ENCODE data around the gene COLEC11.
A peak's percentile ranks its signal among the peaks of the same experiment; 100 is the strongest.
"Not testable (repeated sequence)": the region's sequence is repeated elsewhere in the genome, so short reads cannot be mapped to it uniquely, and the experiment has no call there.

COLEC11 gene

DNA sequence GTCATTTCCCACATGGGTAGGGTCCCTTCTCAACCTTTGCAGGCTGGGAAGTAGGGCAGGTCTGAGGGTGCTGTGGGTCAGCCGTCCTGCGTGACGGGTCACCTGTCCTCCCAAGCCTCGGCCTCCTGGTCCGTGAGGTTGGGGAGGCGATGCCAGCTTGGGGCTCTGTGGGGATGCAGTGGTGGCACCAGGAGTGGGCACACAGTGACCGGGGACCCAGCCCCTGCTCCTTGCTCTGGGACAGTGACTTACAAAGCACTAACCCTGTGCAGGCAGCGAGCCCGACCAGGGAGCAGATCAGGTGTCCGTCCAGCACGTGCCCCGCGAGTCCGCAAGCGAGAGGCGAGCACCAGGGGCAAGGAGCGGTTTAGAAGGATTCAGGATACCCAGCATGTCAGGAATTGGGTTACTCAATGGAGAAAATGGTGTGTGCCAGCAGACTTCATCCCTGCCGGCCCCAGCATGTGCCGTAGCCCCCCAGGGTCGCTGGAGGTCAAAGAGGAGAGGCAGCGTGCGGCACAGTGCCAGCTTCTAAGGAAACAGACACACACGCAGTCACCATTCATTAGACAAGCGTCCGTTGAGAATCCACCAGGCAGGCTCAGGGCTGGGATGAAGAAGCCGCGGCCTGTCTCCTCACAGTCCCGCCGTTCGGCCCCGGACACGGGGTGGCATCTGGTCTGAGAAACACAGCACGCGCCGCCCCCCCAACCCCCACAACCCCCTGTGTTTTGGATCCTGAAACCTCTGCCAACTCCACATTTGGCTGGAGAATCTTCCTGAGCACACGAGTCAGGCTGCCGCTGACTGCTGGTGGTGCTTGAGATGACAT, 11.7 kb downstream of the COLEC11 start:
- DNase-seq = peak; percentile 27

- no peak for DNase-seq
Observed at GRCh38 chr2:3608373-3609278, 13.7 kb downstream of the COLEC11 start.

DNA sequence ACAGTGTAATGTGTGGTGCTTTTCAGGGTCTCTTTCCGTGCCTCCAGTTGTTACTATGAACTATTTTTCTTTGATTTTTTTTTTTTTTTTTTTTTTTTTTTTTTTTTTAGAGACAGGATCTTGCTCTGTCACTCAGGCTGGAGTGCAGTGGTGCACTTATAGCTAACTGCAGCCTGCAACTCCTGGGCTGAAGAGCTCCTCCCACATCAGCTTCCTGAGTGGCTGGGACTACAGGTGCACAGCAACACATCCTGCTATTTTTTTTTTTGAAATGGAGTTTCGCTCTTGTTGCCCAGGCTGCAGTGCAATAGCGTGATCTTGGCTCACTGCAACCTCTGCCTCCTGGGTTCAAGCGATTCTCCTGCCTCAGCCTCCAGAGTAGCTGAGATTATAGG, 14.4 kb downstream of the COLEC11 start:
- DNase-seq = peak; percentile 84

GRCh38 chr2:3610415-3610814, 15.5 kb downstream of the COLEC11 start:
- DNase-seq = no peak

GRCh38 chr2:3610881-3611505, 16.1 kb downstream of the COLEC11 start:
- no peak for DNase-seq

DNA sequence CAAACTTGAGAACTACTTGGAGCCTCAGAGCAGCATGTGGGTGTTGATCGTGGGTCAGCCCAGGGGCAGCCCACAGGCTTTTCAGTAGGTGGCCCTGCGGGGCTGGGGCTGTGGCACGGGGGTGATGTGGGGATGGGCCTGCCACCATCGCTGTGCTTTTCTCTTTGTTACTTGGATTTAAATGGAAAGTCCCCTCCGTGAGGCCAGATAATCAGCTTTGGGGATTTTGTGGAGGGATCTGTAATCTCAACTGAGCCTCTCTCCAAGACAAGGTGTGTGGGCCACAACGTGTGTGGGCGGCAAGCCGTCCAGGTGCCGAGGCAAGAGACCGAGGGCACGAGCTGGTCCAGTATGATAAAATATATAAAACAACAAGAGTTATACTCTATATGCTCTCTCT, 16.7 kb downstream of the COLEC11 start:
- DNase-seq = no peak

DNA sequence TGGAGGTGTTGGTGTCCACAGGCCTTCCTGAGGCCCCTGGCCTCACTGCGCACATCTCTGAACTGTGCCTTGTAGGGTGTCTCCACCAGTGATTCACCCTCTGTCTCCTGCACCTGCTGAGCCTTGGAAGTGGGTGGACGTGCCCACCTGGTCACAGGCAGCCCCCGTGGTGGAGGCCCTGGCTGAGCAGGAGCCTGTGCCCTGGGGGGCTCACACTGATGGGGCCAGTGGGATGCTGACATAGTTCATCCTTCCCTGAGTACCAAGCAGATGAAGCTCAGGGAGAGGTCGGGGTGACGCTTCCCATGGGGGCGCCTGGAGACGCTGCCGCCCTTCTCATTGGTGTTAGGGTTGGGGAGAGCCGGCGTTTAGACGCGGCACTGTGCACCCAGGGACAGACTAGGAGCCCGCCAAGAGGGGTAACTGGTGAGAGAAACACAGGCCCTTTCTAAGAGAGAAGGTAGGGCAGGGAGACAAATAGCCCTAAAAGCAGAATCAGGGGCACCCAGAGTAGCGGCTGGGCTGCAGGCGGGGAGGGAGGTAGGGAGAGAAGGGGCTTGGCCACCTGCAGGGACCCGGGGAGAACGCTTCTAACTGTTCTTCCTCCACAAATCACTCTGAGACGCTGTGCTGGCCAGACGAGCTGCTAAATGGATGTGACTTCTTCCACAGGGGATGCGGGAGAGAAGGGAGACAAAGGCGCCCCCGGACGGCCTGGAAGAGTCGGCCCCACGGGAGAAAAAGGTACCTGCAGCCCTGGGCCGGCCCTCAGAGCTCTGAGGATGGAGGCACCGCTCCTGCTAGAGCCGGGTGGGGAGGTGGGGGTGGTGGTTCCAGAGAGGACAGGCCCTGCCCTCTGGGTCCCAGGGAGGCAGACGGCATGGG, 18.0 kb downstream of the COLEC11 start:
- no peak for DNase-seq

GRCh38 chr2:3613524-3613905, 18.6 kb downstream of the COLEC11 start:
- DNase-seq = no peak

- DNase-seq = not testable (repeated sequence)
Observed at GRCh38 chr2:3614743-3615142, 19.8 kb downstream of the COLEC11 start.

DNA sequence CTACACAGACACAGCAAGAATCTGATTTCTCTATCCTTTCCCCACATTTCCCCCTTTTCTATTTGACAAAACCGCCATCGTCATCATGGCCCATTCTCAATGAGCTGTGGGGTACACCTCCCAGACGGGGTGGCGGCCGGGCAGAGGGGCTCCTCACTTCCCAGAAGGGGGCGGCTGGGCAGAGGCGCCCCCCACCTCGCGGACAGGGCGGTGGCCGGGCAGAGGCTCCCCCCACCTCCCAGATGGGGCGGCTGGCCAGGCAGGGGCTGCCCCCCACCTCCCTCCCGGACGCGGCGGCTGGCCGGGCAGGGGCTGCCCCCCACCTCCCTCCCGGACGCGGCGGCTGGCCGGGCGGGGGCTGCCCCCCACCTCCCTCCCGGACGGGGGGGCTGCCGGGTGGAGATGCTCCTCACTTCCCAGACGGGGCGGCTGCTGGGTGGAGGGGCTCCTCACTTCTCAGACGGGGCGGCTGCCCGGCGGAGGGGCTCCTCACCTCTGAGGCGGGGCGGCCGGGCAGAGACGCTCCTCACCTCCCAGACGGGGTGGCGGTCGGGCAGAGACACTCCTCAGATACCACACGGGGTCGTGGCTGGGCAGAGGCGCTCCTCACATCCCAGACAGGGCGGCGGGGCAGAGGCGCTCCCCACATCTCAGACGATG, 20.8 kb downstream of the COLEC11 start:
- DNase-seq = not testable (repeated sequence)

GRCh38 chr2:3616435-3617197, 21.7 kb downstream of the COLEC11 start:
- not testable (repeated sequence) for DNase-seq

GRCh38 chr2:3617198-3617890, 22.4 kb downstream of the COLEC11 start:
- DNase-seq = no peak

DNA sequence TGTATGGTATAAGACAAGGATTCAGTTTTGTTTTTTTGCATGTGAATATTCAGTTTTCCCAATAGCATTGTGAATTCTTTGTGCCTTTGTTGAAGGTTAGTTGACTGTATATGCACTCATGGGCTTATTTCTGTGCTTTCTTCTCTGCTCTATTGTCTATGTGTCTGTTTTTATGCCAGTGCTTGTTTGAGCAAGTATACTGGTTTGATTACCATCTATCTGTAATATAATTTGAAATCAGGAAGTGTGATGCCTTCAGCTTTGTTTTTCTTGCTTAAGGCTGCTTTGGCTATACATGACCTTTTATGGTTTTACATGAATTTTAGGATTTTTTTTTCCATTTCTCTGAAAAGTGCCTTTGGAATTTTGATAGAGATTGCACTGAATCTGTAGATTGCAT, 23.5 kb downstream of the COLEC11 start:
- no peak for DNase-seq

DNA sequence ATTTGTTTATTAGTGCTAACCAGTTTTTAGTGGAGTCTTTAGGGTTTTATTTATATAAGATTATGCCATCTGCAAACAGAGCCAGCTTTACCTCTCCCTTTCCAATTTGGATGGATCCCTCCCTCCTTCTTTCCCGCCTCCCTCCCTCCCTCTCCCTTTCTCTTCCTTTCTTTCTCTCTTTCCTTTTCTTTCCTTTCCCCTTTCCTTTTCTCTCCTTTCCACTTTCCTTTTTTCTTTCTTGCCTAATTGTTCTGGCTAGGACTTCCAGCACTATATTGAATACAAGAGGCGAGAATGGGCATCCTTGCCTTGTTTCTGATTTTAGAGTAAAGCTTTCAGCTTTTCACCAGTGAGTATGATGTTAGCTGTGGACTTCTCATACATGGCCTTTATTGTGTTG, 24.1 kb downstream of the COLEC11 start:
- DNase-seq = no peak

DNA sequence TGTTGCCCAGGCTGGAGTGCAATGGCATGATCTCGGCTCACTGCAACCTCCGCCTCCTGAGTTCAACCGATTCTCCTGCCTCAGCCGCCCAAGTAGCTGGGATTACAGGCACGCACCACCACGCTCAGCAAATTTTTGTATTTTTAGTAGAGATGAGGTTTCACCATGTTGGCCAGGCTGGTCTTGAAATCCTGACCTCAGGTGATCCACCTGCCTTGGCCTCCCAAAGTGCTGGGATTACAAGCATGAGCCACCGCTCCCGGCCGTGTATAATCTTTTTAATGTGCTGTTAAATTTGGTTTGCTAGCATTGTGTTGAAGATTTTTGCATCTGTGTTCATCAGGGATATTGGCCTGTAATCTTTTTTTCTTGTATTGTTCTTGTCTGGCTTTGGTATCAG, 24.7 kb downstream of the COLEC11 start:
- DNase-seq = not testable (repeated sequence)

DNA sequence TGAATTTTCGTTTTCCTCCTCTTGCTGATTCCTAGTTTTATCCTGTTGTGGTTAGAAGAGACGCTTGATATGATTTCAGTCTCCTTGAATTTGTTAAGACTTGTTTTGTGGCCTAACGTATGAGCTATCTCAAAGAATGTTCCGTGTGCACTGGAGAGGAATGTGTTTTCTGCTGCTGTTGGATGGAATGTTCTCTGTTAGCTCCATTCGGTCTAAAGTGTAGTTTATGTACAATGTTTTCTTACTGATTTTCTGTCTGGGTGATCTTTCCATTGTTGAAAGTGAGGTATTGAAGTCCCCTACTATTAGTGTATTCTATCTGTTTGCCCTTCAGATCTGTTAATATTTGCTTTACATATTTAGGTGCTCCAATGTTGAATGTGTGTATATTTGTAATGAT, 25.9 kb downstream of the COLEC11 start:
- DNase-seq = no peak

- no peak for DNase-seq
Observed at GRCh38 chr2:3622967-3623366, 28.1 kb downstream of the COLEC11 start.

DNA sequence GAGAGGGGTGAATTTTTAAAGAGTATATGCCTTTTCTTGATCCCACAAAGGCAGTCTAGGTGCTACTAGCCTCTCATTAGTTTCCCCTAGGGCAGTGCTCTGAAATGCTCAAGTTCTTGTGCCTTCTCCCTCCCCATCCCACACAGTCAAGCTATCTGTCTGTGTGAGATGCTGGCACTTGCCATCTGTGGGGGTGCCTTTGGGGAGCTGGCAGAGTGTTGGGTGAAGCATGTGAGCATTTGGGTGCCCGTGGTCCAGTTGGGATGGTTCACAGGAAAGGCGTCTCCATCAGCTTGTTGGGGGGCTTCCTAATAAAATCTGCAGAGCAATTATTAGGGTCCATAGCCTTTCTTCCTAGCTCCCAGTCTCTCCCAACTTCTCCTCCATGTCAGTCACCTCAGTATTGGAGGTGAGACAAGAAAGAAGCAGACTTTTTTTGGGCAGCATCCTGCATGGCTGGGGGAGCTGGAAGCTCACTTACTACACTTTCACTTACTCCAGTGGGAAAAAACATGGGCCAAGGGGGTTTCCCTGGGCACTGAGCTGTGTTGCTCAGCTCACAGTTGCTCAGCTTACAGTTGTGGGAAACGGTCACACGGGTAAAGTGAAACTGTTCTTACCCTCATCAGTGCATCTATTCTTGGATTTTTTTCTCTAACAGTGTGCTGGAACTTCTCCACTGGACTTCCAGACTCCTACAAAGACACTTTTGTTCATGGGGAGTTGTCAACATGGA, 29.3 kb downstream of the COLEC11 start:
- no peak for DNase-seq

DNA sequence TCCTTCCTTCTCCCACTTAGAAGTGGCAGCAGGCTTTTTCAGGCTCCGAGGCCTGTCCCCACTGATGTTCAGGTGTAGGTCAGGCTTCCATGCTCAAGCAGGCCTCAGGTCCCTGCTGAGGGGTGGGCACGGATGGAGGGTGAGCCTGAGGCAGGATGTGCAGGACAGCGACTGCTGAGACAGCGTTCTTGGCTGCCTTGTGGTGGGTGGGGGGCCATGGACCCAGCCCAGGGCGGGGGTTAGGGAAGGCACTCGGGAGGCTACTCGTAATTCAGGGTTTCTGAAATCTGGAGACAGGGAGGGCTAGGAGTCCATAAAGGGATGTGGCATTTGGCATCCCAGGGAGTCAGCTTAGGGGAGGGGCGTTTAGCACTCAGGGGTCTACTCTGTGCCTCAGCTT, 30.3 kb downstream of the COLEC11 start:
- DNase-seq = no peak

All from NCI-H2029 (cell line).